Loucy (cell line): ENCODE measurements around the gene STRN4.

Source experiments
- EZH2phosphoT487 ChIP-seq: fragments of 200-600 bp; IDR thresholded peaks from 2 replicates; pipeline ENCODE4 v1.6.1; 2018; ENCODE audit warnings: antibody characterized with exemption, mild to moderate bottlenecking, moderate library complexity, borderline replicate concordance
- TF ChIP-seq, protein P1 (sequence below): fragments of 200-600 bp; sonication (generic); conservative IDR thresholded peaks from 2 replicates; pipeline ENCODE4 v1.5.1; 2014; ENCODE audit warnings: mild to moderate bottlenecking, antibody characterized with exemption, low read length

DNA sequence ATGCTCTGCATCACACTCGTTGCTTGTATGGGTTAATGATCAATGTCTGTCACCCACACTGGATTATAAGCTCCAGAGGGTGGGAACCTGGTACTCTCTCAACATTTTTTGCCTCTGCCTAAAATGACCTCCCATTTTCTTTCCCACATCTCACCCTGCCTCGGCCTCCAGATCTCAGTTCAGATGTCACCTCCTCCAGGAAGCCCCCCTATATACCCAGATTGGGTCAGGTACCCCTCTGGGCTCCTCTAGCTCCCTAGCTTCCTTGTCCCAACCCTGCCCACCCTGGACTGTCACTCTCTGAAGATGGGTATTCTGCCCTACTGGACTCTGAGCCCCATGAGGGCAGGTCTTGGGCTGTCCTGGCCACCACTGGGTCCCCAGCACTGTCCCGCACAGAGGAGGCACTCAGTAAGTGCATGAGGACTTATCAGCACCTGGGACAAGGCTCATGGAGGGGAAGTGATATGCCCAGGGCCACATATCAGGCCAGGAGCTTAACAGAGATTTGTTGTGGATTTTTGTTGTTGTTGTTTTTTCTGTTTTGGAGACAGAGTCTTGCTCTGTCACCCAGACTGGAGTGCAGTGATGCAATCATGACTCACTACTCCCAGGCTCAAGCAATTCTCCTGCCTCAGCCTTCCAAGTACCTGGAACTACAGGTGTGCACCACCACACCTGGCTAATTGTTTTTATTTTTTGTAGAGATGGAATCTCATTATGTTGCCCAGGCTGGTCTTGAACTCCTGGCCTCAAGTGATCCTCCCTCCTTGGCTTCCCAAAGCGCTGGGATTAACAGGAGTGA lies 53.1 kb downstream of the STRN4 start:
- TF ChIP-seq, protein P1, sequence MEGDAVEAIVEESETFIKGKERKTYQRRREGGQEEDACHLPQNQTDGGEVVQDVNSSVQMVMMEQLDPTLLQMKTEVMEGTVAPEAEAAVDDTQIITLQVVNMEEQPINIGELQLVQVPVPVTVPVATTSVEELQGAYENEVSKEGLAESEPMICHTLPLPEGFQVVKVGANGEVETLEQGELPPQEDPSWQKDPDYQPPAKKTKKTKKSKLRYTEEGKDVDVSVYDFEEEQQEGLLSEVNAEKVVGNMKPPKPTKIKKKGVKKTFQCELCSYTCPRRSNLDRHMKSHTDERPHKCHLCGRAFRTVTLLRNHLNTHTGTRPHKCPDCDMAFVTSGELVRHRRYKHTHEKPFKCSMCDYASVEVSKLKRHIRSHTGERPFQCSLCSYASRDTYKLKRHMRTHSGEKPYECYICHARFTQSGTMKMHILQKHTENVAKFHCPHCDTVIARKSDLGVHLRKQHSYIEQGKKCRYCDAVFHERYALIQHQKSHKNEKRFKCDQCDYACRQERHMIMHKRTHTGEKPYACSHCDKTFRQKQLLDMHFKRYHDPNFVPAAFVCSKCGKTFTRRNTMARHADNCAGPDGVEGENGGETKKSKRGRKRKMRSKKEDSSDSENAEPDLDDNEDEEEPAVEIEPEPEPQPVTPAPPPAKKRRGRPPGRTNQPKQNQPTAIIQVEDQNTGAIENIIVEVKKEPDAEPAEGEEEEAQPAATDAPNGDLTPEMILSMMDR: no peak
- TF ChIP-seq EZH2phosphoT487: no peak
